Measurements from ENCODE around the gene MKKS. TPM values are rescaled to one million over a fixed set of nuclear protein-coding genes. Genes with fewer than 3 reads are reported as not detected.

MKKS gene
- total and polyA plus RNA-seq, 9 of the 15 experiments (the other 6 are each of a cell fraction or from before 2014, with no cell fraction given) = 6.8 to 26.8 (median 12.0) TPM

Other genes with a start within 250 kb of the MKKS start
- not detected in 2 replicates for gene SNAP25, start 215.4 kb downstream of the MKKS start, total RNA-seq (2014; rRNA removed)
- gene SNAP25, start 215.4 kb downstream of the MKKS start, total RNA-seq (2014; rRNA removed; fragmentation: Illumina TruSeq; extraction: Trizol) = not detected in 2 replicates
- gene SNAP25, start 215.4 kb downstream of the MKKS start, total RNA-seq (2015; rRNA removed; fragmentation: Illumina TruSeq; extraction: Trizol) = not detected in 2 replicates
- gene SNAP25, start 215.4 kb downstream of the MKKS start, total RNA-seq (2021) = not detected in 2 replicates
- gene SNAP25, start 215.4 kb downstream of the MKKS start, polyA plus RNA-seq (2011; rRNA removed) = not detected in 2 replicates
- 0.07 TPM in 1 of 2 replicates, not detected in the other for gene SNAP25, start 215.4 kb downstream of the MKKS start, polyA plus RNA-seq (2014; fragmentation: Illumina TruSeq; extraction: Trizol)
- gene SNAP25, start 215.4 kb downstream of the MKKS start, polyA plus RNA-seq (2014; fragmentation: Nextera tagmentation; extraction: Ambion mirVana) = not detected
- gene SNAP25, start 215.4 kb downstream of the MKKS start, polyA plus RNA-seq (2014; rRNA removed) = 0.12 TPM in 1 of 2 replicates, not detected in the other
- 2.8 and 2.9 TPM in 2 replicates for gene SLX4IP, start 1.1 kb upstream of the MKKS start, total RNA-seq (2014; rRNA removed)
- gene SLX4IP, start 1.1 kb upstream of the MKKS start, total RNA-seq (2014; rRNA removed; fragmentation: Illumina TruSeq; extraction: Trizol) = 5.1 and 5.5 TPM in 2 replicates
- gene SLX4IP, start 1.1 kb upstream of the MKKS start, total RNA-seq (2015; rRNA removed; fragmentation: Illumina TruSeq; extraction: Trizol) = 4.4 and 5.4 TPM in 2 replicates
- 4.1 and 4.6 TPM in 2 replicates for gene SLX4IP, start 1.1 kb upstream of the MKKS start, total RNA-seq (2021)
- 2.5 and 3.2 TPM in 2 replicates for gene SLX4IP, start 1.1 kb upstream of the MKKS start, polyA plus RNA-seq (2011; rRNA removed)
- 2.2 and 2.9 TPM in 2 replicates for gene SLX4IP, start 1.1 kb upstream of the MKKS start, polyA plus RNA-seq (2014; fragmentation: Illumina TruSeq; extraction: Trizol)
- 1 to 10 TPM; 3.5 to 5.9 TPM for gene SLX4IP, start 1.1 kb upstream of the MKKS start, polyA plus RNA-seq (2014; fragmentation: Nextera tagmentation; extraction: Ambion mirVana)
- gene SLX4IP, start 1.1 kb upstream of the MKKS start, polyA plus RNA-seq (2014; rRNA removed) = 1.4 and 1.5 TPM in 2 replicates
- gene JAG1, start 239.8 kb upstream of the MKKS start, total RNA-seq (2014; rRNA removed) = 0.09 and 0.94 TPM in 2 replicates
- 0.07 and 0.19 TPM in 2 replicates for gene JAG1, start 239.8 kb upstream of the MKKS start, total RNA-seq (2014; rRNA removed; fragmentation: Illumina TruSeq; extraction: Trizol)
- gene JAG1, start 239.8 kb upstream of the MKKS start, total RNA-seq (2015; rRNA removed; fragmentation: Illumina TruSeq; extraction: Trizol) = 0.04 and 0.14 TPM in 2 replicates
- 0.36 and 0.40 TPM in 2 replicates for gene JAG1, start 239.8 kb upstream of the MKKS start, total RNA-seq (2021)
- 0.06 and 0.16 TPM in 2 replicates for gene JAG1, start 239.8 kb upstream of the MKKS start, polyA plus RNA-seq (2011; rRNA removed)
- 0.07 and 0.12 TPM in 2 replicates for gene JAG1, start 239.8 kb upstream of the MKKS start, polyA plus RNA-seq (2014; fragmentation: Illumina TruSeq; extraction: Trizol)
- gene JAG1, start 239.8 kb upstream of the MKKS start, polyA plus RNA-seq (2014; fragmentation: Nextera tagmentation; extraction: Ambion mirVana) = under 1 TPM; 0.04 TPM
- 0.11 and 0.12 TPM in 2 replicates for gene JAG1, start 239.8 kb upstream of the MKKS start, polyA plus RNA-seq (2014; rRNA removed)